SKM-1 (cell line): ENCODE measurements around the gene FOXP1.

Experiments
- DNase-seq: peaks from one replicate; lab custom pipeline; 2025; ENCODE audit not compliant: unreplicated experiment; lab: John Stamatoyannopoulos, UW

The FOXP1 gene

GRCh38 chr3:71565316-71565715 lies 18.2 kb downstream of the FOXP1 start:
- no peak for DNase-seq

DNA sequence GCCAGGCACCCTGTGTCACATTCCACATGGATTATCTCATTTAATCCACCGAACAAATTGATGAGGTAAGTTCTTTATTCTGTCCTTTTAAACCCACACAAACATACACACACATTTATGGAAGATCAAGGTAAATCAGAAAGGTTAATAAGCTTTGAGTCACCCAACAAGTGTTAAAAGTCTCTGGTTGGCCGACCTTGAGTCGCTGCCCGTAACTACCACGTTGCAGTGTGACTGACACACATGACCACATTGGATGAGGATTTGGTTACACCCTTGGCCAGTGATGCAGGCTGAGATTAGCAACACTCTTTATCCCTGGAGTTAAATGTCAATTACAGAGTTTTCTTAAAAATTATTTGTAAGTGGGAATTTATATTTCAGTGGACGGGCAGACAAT lies 19.2 kb downstream of the FOXP1 start:
- DNase-seq = no peak

DNA sequence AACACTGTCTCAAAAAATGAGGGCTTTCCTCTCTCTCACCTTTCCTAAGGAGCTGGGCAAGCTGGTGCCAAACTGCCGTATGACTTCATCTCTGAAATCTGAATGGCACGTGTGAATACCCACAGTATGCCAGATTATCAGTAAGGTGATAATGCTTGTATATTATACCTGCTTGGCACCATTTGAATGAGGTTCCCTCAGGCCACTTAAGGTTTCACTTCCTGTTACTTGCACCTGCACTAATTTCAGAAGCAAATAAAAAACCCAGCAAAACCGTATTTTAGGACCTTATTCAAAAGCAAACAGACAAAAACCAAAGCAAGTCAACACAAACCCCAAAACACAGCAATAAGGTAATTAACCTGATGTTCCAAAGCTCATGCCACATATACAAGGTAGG lies 19.7 kb downstream of the FOXP1 start:
- DNase-seq = no peak

DNA sequence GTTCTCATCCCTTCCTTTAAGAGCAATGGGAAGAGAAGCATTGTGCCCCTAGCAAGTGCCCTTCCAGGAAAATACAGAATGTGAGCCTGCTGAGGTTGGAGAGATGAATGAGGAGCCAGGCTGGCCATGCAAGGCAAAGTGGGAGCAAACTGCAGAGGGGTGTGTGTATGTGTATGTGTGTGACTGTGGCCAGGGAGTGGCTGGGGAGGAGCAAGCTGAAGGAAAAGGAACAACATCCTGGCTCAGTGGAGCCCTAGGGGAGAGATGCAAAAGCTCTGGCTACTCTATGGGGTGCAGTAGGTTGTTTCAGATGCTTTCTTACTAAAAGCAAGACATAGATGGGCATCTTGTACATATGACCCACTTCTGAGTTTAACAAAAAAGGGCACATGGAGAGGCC lies 20.6 kb downstream of the FOXP1 start:
- no peak for DNase-seq

- DNase-seq = no peak
These were observed 22.9 kb downstream of the FOXP1 start for GRCh38 chr3:71560665-71561064.

DNA sequence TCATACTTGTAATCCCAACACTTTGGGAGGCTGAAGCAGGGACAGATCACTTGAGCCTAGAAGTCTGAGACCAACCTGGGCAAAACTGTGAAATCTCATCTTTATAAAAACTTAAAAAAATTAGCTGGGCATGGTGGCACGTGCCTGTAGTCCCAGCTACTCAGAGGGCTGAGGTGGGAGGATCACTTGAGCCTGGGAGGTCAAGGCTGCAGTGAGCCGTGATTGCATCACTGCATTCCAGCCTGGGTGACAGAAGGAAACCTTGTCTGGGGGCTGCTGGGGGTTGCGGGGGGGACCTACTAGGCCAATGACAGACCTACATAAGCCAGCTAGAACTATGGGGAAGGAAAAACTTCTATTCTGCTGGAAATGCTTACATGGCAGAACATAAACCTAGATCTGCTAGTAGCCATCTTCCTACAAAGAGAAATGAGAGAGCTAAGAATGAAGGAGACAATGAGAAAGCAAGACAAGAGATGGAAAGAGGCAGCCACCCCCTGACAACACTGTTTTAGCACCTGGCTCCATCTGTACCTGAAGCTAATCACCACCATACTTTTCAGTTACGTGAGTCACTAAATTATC lies 23.9 kb downstream of the FOXP1 start:
- no peak for DNase-seq

GRCh38 chr3:71559021-71559420 lies 24.5 kb downstream of the FOXP1 start:
- no peak for DNase-seq

- no peak for DNase-seq
These were observed 28.9 kb downstream of the FOXP1 start for GRCh38 chr3:71554649-71555048.

GRCh38 chr3:71551311-71551919 lies 32.1 kb downstream of the FOXP1 start:
- no peak for DNase-seq

GRCh38 chr3:71549951-71550350 lies 33.6 kb downstream of the FOXP1 start:
- DNase-seq = no peak

- no peak for DNase-seq
These were observed 34.7 kb downstream of the FOXP1 start for GRCh38 chr3:71548705-71549384.

GRCh38 chr3:71547249-71548198 lies 36.0 kb downstream of the FOXP1 start:
- peak; percentile 80 for DNase-seq

DNA sequence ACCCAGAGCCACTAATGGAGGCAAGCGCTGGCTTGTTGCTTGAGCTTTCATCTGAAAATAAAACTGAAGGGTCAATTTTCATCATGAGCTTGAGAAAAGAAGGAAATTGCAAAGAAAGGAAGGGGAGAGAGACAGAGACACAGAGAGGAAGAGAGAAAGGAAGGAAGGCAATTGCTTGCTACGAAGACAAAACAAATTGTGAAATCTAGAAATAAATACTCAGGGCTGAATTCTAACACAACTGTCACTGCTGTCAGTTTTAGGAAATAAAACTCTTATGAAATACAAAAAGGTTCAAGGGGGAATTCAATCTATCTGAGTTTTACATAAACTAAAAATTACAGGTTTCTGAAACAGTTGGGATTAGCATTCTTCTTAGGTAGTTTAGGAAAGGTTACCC lies 36.7 kb downstream of the FOXP1 start:
- DNase-seq = no peak

DNA sequence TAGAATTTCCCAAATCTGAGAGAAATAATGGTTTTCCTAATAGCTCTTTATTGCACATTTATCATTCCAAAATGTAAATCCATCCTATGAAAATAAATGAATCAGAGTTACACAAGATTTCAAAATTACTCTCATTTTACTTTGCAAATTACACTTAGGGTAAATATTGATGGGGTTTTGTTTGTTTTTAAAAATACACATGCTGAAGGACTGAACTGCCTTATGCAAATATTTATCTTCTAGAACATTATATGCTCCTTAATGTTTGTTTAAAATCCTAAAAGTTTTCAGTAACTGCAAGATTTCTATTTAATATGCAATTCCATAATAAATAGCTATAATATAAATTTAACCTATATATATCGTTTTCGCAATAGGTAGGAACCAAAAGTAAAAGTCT lies 38.2 kb downstream of the FOXP1 start:
- DNase-seq = no peak

DNA sequence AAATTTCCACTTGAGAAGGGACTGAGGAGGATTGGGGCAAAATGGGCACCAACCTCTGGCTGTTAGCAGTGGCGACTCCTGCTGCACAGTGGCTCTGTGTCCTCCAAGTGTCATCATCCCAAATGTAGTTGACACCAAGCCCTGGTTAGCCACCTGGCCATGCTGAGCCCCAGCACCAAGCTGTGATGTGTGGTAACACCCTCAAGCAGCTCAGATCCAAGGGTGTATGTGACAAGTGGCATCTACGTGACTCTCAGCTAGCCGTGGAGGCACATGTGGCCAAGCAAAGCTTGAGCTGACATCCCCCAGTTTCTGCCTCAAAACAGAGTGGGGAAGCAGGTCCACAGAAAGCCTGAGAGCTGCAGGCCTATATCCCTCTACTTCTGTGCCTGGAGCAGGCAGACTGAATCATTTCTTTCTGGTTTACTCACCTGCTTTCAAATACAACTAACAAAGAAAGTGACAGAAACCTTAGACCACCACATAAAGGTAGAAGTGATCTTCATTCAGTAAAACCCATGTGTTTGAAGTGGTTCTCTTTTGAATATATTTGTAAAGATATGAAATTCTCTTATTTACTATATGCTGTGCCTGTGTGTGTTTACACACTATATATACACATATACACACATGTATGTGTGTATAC lies 40.0 kb downstream of the FOXP1 start:
- DNase-seq = no peak

- peak; percentile 84 for DNase-seq
These were observed 40.8 kb downstream of the FOXP1 start for GRCh38 chr3:71542521-71543370.

DNA sequence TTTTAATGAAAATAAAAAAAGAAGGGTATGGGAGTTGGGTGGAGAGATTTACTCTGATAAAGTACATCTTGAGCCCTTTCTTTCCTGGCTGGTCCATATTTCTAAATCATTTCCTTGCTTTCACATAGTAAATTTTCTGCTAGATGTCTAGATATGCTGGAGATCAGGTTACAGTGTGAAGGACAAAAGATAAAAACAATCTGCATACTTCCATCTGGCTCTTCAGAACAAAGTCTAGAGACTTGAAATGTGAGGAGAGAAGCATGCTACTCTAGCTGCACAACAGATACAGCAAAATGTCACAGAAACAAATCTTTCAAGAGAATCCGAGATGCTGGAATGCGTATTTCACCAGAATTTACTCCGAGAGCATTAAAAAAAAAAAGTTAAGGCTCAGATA lies 42.2 kb downstream of the FOXP1 start:
- no peak for DNase-seq

GRCh38 chr3:71537211-71537611 lies 46.3 kb downstream of the FOXP1 start:
- no peak for DNase-seq

- no peak for DNase-seq
These were observed 47.1 kb downstream of the FOXP1 start for GRCh38 chr3:71536376-71536965.

DNA sequence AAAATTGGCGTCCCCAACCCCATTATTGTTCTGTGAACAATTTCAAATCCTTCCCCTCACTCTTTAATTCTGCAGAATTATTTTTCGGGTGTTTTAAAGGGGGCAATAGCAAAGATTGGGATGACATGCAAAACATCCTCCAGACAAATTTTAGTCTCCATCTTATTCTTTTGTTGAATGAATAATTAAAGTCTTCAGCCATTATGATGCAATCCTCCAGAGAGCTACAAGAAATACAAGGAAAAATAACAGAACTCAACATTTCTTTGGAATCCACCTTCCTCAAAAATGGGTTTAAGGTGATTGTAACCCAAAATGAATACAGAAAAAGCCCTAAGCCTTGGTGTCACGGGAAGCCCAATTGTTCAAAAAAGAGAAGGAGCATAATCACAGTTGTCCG lies 49.9 kb downstream of the FOXP1 start:
- DNase-seq = no peak
